KBM-7 (cell line): ENCODE data around the gene CEP112.

Experiments
- DNase-seq: peaks from one replicate; pipeline ENCODE4 v3.0.0-alpha.2; 2015
- in situ Hi-C: fragments of 300-500 bp; cut with MboI; formaldehyde crosslinking; loops from 2 replicates; pipeline ENCODE4 v1.14.3; 2020; ENCODE audit warnings: low sequenced_read_pairs, low pct_unique_long_range_greater_than_20kb, mixed read lengths

Gene CEP112

DNA sequence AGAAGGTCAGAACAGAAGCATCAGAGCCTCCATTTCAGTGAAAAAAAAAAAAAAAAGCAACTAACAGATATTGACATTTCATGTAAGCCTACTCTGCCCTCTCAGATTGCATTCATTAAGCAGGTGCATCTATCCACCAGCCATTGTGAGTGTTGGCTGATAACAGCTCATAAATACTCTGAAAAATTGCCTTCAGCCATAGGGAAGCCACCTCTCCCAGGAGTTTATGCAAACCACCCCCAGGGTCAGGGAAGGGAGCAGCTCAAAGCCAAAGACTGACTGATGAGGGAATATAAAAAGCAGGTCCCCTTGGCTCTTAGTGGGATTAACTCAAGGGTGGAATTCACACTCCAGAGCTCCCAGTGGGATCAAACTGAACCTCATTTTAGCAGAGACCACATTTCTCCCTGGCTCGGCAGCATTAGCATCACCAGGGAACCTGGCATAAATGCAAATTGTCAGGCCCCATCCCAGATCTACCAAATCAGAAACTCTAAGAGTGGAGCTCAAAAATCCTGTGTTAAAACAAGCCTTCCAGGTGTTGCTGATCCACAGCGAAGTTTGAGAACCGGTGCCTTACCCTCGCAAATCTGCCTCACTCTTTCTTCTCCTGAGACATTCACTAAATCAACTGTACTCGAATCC lies 23.1 kb upstream of the CEP112 start:
- DNase-seq = no peak
- in situ Hi-C loops = no loop called here

- in situ Hi-C loops = no loop called here
- DNase-seq = no peak
Measured at GRCh38 chr17:66211047-66211810, 19.3 kb upstream of the CEP112 start.

DNA sequence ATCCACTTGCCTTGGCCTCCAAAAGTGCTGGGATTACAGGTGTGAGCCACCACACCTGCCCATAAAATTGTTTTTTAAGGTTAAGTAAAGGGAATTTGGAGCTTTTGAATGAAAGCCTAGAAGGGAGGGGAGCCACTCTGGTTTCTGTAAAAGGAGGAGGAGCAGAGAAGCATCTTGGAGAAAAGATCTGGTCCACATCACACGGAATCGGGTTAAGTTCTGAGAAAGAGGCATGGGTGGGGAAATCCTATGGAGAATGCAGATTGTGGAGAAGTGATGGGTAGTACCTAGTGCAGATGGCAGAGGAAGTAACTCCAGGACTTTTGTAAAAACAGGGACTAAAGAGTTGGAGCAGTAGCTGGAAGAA lies 18.3 kb upstream of the CEP112 start:
- in situ Hi-C loops = no loop called here

DNA sequence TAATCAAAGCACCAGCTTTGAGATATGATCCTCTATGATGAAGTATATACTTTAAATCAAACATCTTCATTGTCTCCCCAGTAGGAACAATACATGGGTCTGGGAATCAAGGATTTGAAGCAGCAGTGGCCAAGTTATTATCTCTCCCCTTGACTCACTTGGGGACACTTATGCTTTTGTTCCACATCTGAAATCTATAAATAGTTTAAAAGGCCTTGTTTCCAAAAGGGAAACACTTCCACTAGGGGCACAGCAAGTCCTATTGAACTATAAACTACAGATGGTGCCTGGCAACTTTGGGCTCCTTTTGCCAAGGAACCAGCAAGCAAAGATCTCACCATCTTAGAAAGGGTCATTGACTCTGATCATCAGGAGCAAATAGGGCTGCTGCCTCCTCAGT lies 16.0 kb upstream of the CEP112 start:
- DNase-seq = no peak
- in situ Hi-C loops = no loop called here

More for the DNA sequence above, 18.3 kb upstream of the CEP112 start:
- no peak for DNase-seq

GRCh38 chr17:66203274-66204015 lies 11.5 kb upstream of the CEP112 start:
- no peak for DNase-seq
- in situ Hi-C loops = no loop called here

- peak; percentile 74 for DNase-seq
- in situ Hi-C loops = no loop called here
Measured at GRCh38 chr17:66200685-66201092, 8.8 kb upstream of the CEP112 start.

DNA sequence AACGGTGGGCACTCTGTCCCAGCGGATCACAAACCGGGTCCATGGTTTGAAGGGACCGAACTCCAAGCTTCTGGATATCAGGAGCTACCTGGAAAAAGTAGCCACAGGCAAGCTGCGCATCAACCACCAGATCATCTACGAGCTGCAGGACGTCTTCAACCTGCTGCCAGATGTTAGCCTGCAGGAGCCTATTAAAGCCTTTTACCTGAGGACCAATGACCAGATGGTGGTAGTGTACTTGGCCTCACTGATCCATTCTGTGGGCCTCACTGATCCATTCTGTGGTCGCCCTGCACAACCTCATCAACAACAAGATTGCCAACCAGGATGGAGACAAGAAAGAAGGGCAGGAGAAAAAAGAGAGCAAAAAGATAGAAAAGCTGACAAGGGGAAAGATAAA lies 6.3 kb upstream of the CEP112 start:
- in situ Hi-C loops = no loop called here
- no peak for DNase-seq

DNA sequence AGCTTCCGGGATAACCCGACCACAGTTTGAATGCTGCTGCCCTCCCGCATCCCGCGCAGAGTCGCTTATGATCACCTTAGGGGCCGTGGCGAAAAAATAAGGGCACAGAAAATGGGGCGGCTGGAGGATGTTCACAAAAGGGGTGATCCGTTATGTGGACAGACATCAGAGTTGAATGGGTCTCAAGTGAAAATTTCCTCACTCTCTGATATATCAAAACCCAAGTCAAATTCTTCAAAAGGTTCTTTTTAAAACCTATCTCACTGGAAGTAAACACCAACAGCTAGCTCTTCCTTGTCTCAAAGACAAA lies 400 bp upstream of the CEP112 start:
- DNase-seq = no peak
- in situ Hi-C loops = no loop called here

- no peak for DNase-seq
- in situ Hi-C loops = no loop called here
Measured at GRCh38 chr17:66190738-66191592, 968 bp downstream of the CEP112 start.

DNA sequence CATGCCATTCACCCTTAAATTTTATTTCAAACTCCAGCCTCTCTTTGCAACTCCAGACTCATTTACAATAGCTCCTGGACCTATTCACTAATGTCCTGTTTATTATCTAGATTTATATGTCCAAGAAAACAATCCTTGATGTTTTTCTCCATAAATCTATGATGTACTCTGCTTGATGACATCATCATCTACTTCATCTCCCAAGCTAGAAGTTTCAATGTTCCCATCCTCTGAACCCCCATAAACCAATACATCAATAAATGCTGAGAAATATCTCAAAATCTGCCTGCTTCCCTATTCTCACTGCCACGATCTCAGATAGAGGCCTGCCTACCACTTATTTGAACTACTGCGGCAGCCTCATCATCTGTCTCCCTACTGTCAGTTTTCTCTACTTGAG lies 4.2 kb downstream of the CEP112 start:
- in situ Hi-C loops = no loop called here
- DNase-seq = no peak

GRCh38 chr17:66185862-66186261 lies 6.1 kb downstream of the CEP112 start:
- no peak for DNase-seq
- in situ Hi-C loops = no loop called here

DNA sequence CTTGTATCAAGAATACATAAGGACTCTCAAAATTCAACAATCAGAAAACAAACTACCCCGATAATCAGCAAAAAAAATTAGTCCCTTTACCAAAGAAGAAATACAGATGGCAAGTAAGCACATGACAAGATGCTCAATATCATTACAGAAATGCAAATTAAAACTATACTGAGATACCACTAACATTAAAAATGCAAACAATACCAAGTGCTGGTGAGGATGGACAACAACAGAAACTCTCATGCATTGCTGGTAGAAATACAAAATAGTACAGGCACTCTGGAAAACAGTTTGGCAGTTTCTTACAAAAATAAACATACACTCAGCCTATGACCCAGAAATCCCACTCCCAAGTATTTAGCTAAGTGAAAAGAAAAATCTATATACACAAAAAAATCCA lies 7.5 kb downstream of the CEP112 start:
- in situ Hi-C loops = no loop called here
- no peak for DNase-seq

DNA sequence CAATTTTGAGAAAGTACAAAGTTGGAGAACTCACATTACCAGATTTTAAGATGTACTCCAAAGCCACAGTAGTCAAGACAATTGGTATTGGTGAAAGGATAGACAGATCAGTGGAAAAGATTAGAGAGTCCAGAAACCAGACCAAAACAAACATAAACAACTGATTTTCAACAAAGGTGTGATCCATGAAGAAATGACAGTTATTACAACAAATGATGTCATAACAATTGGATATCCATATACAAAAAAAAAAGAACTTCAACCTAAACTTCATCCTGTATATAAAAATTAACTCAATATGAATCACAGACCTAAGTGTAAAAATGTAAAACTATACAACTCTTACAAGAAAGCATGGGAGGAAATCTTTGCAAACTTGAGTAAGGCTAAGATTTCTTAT lies 8.4 kb downstream of the CEP112 start:
- in situ Hi-C loops = no loop called here
- no peak for DNase-seq

DNA sequence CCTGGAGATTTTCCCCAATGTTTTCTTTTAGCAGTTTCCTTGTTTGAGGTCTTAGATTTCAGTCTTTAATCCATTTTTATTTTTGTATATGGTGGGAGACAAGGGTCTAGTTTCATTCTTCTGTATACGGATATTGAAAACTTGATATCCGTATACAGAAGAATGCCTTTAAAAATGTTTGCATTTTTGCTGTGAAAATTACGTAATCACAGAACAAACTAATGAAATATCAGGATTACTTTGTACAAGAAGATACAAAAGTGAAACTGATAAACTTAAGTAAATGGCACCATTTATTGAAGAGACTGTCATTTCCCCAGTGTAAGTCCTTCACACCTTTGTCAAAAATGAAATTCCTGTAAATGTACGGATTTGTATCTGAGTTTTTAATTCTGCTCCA lies 13.3 kb downstream of the CEP112 start:
- DNase-seq = no peak
- in situ Hi-C loops = no loop called here

DNA sequence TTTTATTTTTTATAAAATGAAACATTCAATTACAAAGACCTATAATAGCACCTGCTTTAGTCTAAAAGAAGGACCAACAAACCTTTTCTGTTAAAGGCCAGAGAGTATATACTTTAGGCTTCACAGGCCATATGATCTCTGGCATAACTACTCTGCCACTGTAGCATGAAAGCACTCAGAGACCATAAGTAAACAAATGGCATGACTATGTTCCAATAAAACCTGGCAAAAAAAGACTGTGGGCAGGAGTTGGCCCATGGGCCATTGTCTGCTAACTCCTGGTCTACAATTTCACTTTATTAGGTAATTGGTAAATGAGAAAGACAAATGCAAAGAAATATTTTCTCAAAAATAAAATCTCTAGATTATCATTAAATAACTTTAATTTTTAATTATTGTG lies 14.9 kb downstream of the CEP112 start:
- in situ Hi-C loops = no loop called here
- no peak for DNase-seq

- in situ Hi-C loops = no loop called here
- DNase-seq = no peak
Measured at GRCh38 chr17:66175892-66176291, 16.0 kb downstream of the CEP112 start.

- in situ Hi-C loops = loop anchor here (25.0 kb wide), 1 partner anchor 935 kb away; no protein-coding TSS in a partner anchor
- no peak for DNase-seq
Measured at GRCh38 chr17:66172691-66173223, 19.2 kb downstream of the CEP112 start.

- no peak for DNase-seq
- in situ Hi-C loops = loop anchor here (25.0 kb wide), 1 partner anchor 935 kb away; no protein-coding TSS in a partner anchor
Measured at GRCh38 chr17:66172144-66172543, 19.8 kb downstream of the CEP112 start.

DNA sequence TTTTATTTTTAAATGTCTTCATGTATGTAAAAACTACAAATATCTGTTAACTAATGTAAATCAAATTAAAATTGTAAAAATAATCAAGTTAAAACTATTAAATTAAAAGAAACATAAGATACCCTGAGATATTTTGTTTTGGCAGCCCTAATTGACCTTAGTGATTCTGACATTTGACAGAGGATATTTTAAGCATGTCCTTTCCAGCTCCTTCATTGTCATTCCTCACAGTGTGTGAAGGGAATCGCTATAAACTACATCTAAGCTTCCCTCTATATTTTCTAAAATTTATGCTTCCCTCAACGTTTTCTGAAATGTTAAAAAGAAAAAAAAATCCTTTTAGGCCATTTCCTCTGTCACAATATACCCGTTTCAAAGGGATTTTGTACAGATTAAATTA lies 20.2 kb downstream of the CEP112 start:
- in situ Hi-C loops = loop anchor here (25.0 kb wide), 1 partner anchor 934 kb away; no protein-coding TSS in a partner anchor
- no peak for DNase-seq
